A549 (cell line): ENCODE results near the gene CACNA1H. TPM values are rescaled to one million over a fixed set of nuclear protein-coding genes. Genes with fewer than 3 reads are reported as not detected.

ENCODE experiments used
- ATAC-seq, 2 experiments: fragments of 200-7000 bp in 1 of 2; fragments of >200 bp in 1 of 2; cut with Nextera tagmentation in 1 of 2; cut with Tn5 transposase in 1 of 2; 3 replicates each; pipeline versions ENCODE4 v1.8.0 to v1.9.1; 2018 to 2020; ENCODE audit warnings: mild to moderate bottlenecking in 1 of 2, moderate library complexity in 1 of 2
- CTCF ChIA-PET: fragments of 300-600 bp; sonication (Branson Sonifier 250); formaldehyde crosslinking; extraction: SDS; loops from one replicate; lab custom pipeline; 2021; ENCODE audit warnings: antibody characterized with exemption, inconsistent platforms; lab: Yijun Ruan, JAX
- POLR2A ChIA-PET: fragments of 350-600 bp; formaldehyde crosslinking; extraction: SDS; loops from one replicate; lab custom pipeline; 2021; ENCODE audit warnings: antibody characterized with exemption, inconsistent platforms; lab: Yijun Ruan, JAX
- DNase-seq, 2 experiments: peaks; one replicate each; pipeline versions ENCODE4 v3.0.0 to v3.0.0-alpha.2; 2011 to 2016; ENCODE audit warnings: low read depth in 1 of 2, low spot score in 1 of 2
- FAIRE-seq: peaks from 2 replicates; lab custom pipeline; 2011; peaks lifted over from hg19 to GRCh38; lab: Jason Lieb, UNC
- H3K27ac ChIP-seq, 2 experiments: fragments of >200 bp; sonication (Bioruptor Twin); formaldehyde crosslinking; 3 replicates each; pipeline ENCODE4 v1.5.1; 2016 to 2017
- H3K4me1 ChIP-seq: fragments of >200 bp; sonication (Bioruptor Twin); formaldehyde crosslinking; 3 replicates; pipeline ENCODE4 v1.6.1; 2016
- H3K4me2 ChIP-seq: fragments of >200 bp; sonication (Bioruptor Twin); formaldehyde crosslinking; 3 replicates; pipeline ENCODE4 v1.6.1; 2016
- H3K4me3 ChIP-seq: fragments of >200 bp; sonication (Bioruptor Twin); formaldehyde crosslinking; 3 replicates; pipeline ENCODE4 v1.5.1; 2016
- H3K9me3 ChIP-seq: fragments of >200 bp; sonication (Bioruptor Twin); formaldehyde crosslinking; 3 replicates; pipeline ENCODE4 v1.6.1; 2016
- ATOH8 ChIP-seq: fragments of 250-450 bp; sonication (Bioruptor Pico); IDR thresholded peaks from 2 replicates; pipeline ENCODE4 v1.5.0; 2020; ENCODE audit warnings: low read depth, mild to moderate bottlenecking, moderate library complexity
- CBX2 ChIP-seq: fragments of 200-600 bp; sonication (generic); IDR thresholded peaks from 2 replicates; pipeline ENCODE4 v1.6.1; 2016; ENCODE audit warnings: low read depth, mild to moderate bottlenecking, borderline replicate concordance
- CBX8 ChIP-seq: fragments of 200-600 bp; sonication (generic); IDR thresholded peaks from 2 replicates; pipeline ENCODE4 v1.6.1; 2016
- EHF ChIP-seq: fragments of 250-450 bp; sonication (Bioruptor Pico); IDR thresholded peaks from 2 replicates; pipeline ENCODE4 v1.5.0; 2020; ENCODE audit warnings: mild to moderate bottlenecking
- HES2 ChIP-seq: fragments of >200 bp; sonication (Bioruptor Twin); formaldehyde crosslinking; IDR thresholded peaks from 2 replicates; pipeline ENCODE4 v1.6.1; 2016
- HEYL ChIP-seq: fragments of 250-450 bp; sonication (Bioruptor Pico); IDR thresholded peaks from 2 replicates; pipeline ENCODE4 v1.8.0; 2021; ENCODE audit warnings: mild to moderate bottlenecking, moderate library complexity
- JUN ChIP-seq, 2 experiments: fragments of >200 bp; sonication (Bioruptor Twin); formaldehyde crosslinking; IDR thresholded peaks; 2 replicates in 1 of 2; 3 replicates in 1 of 2; pipeline ENCODE4 v1.6.1; 2016 to 2017
- MAFK ChIP-seq: fragments of 450-650 bp; IDR thresholded peaks from 2 replicates; pipeline ENCODE4 v1.6.1; 2014; ENCODE audit not compliant: partially characterized antibody
- MAX ChIP-seq: IDR thresholded peaks from 2 replicates; pipeline ENCODE4 v1.6.1; 2012
- MYC ChIP-seq: IDR thresholded peaks from 2 replicates; pipeline ENCODE4 v1.6.1; 2012; ENCODE audit warnings: mild to moderate bottlenecking, inconsistent platforms, low read length, improper control_type of control experiment, borderline replicate concordance
- NR3C1 ChIP-seq: fragments of >200 bp; sonication (Bioruptor Twin); formaldehyde crosslinking; IDR thresholded peaks from 3 replicates; pipeline ENCODE4 v1.6.1; 2017
- PBX3 ChIP-seq: IDR thresholded peaks from 2 replicates; pipeline ENCODE4 v1.6.1; 2012
- PHF8 ChIP-seq: fragments of 200-600 bp; sonication (generic); IDR thresholded peaks from 2 replicates; pipeline ENCODE4 v1.6.1; 2016; ENCODE audit warnings: low read depth, mild to moderate bottlenecking, antibody characterized with exemption, moderate library complexity, borderline replicate concordance
- RFX5 ChIP-seq: fragments of 450-650 bp; IDR thresholded peaks from 2 replicates; pipeline ENCODE4 v1.7.1; 2014; ENCODE audit warnings: antibody characterized with exemption, mild to moderate bottlenecking, moderate library complexity
- SMC3 ChIP-seq: fragments of >200 bp; sonication (Bioruptor Twin); formaldehyde crosslinking; IDR thresholded peaks from 3 replicates; pipeline ENCODE4 v1.6.1; 2018; ENCODE audit warnings: inconsistent platforms
- TFCP2L1 ChIP-seq: fragments of 250-450 bp; sonication (Bioruptor Pico); IDR thresholded peaks from 2 replicates; pipeline ENCODE4 v1.5.0; 2021; ENCODE audit warnings: mild to moderate bottlenecking
- TP53 ChIP-seq: fragments of 250-450 bp; sonication (Bioruptor Pico); IDR thresholded peaks from 2 replicates; pipeline ENCODE4 v1.5.0; 2021; ENCODE audit warnings: mild to moderate bottlenecking, moderate library complexity
- USF2 ChIP-seq: fragments of 450-650 bp; IDR thresholded peaks from 2 replicates; pipeline ENCODE4 v1.6.1; 2014; ENCODE audit warnings: antibody characterized with exemption
- ZNF302 ChIP-seq: fragments of 250-450 bp; sonication (Bioruptor Pico); IDR thresholded peaks from 2 replicates; pipeline ENCODE4 v1.9.0; 2021; ENCODE audit warnings: inconsistent platforms, mild to moderate bottlenecking, moderate library complexity
- WGBS: methylation state at CpG from one replicate; pipeline ENCODE4 v1.1.6; 2017; ENCODE audit errors: missing lambda C conversion rate; 5-methylcytosine and 5-hydroxymethylcytosine counted together
- polyA plus RNA-seq, 4 experiments: library from polyadenylated mRNA; depleted of rRNA in 3 of 4; stranded (reverse); fragments of >200 nt; fragmentation: RNase III in 1 of 4; extraction: RNeasy Plus Mini Kit Qiagen cat#74134 plus additional on column Dnase treatment in 1 of 4; gene quantifications; 2 replicates in 3 of 4; 3 replicates in 1 of 4; pipeline ENCODE4 v1.2.3, GENCODE V29; 2011 to 2017

The CACNA1H gene
- polyA plus RNA-seq, 2 of the 4 experiments (the other 2 are of a cell fraction) = 7.2 to 15.8 TPM

- DNase-seq (no peak), FAIRE-seq (no peak), ATAC-seq (no peak)
- TF ChIP-seq TP53 (CRISPR knock-in tag) = no peak
- TF ChIP-seq CBX2 = no peak
- TF ChIP-seq HEYL (CRISPR knock-in tag) = no peak
- POLR2A ChIA-PET = no interaction called here
- 87% methylated on average over 3 of the region's 15 CpGs for WGBS
- no peaks in the 10 kb centered on the region for H3K9me3 ChIP-seq
- peaks cover 12% of the 10 kb centered on the region for H3K4me1 ChIP-seq
- CTCF ChIA-PET = no interaction called here
- H3K27ac ChIP-seq = no peak overlapping the region
- H3K4me3 ChIP-seq = no peak overlapping the region
- H3K4me2 ChIP-seq = no peak overlapping the region
Observed at GRCh38 chr16:1132431-1132830, 20.5 kb upstream of the CACNA1H start.

GRCh38 chr16:1133271-1133670, 19.6 kb upstream of the CACNA1H start:
- DNase-seq (no peak), ATAC-seq (no peak; a peak in 1 of 6 replicates), FAIRE-seq (no peak)
- 84% methylated on average over 8 of the region's 18 CpGs for WGBS
- CTCF ChIA-PET = no interaction called here
- no peaks in the 10 kb centered on the region for H3K9me3 ChIP-seq
- peaks cover 12% of the 10 kb centered on the region for H3K4me1 ChIP-seq
- no peak overlapping the region for H3K4me2 ChIP-seq
- no peak overlapping the region for H3K4me3 ChIP-seq
- POLR2A ChIA-PET = no interaction called here
- TF ChIP-seq PBX3 (no peak), USF2 (no peak)
- H3K27ac ChIP-seq = no peak overlapping the region

- FAIRE-seq (no peak), ATAC-seq (peak; percentile 26 to 36; a peak in 3 of 6 replicates), DNase-seq (no peak)
- Histone ChIP-seq H3K4me1 (peaks cover 12% of the 10 kb centered on the region), H3K9me3 (no peaks in the 10 kb centered on the region), H3K4me3 (no peak overlapping the region), H3K27ac (0 out of 6 replicates have a peak overlapping the region, but pooled peaks of 1 of the 2 experiments have one; percentile 2), H3K4me2 (peak overlapping the region; percentile 43; the same call in 1 of the 3 replicates)
- ChIA-PET POLR2A (no interaction called here), CTCF (no interaction called here)
- TF ChIP-seq HEYL (CRISPR knock-in tag) (no peak), USF2 (no peak), MAX (no peak)
- WGBS = 73% methylated on average over 7 of the region's 30 CpGs
Observed at GRCh38 chr16:1133810-1134520, 18.9 kb upstream of the CACNA1H start.

- Histone ChIP-seq H3K4me3 (no peak overlapping the region), H3K9me3 (no peaks in the 10 kb centered on the region)
- ATAC-seq = no peak
- TF ChIP-seq JUN (IDR thresholded peaks at IDR 0.05) = no peak
- no peak for TF ChIP-seq RFX5
- TF ChIP-seq ATOH8 (CRISPR knock-in tag) = no peak
- TF ChIP-seq MYC = no peak
- no peak for TF ChIP-seq EHF (CRISPR knock-in tag)
- TF ChIP-seq MAFK = no peak
- TF ChIP-seq PBX3 = no peak
- TF ChIP-seq CBX8 = no peak
- no peak for TF ChIP-seq NR3C1
- no peak for TF ChIP-seq HES2
- no peak for TF ChIP-seq ZNF302 (CRISPR knock-in tag)
- TF ChIP-seq TFCP2L1 = no peak
- TF ChIP-seq SMC3 = no peak
- TF ChIP-seq PHF8 = no peak
- TF ChIP-seq, all 56 proteins: peak for 0
- ChIA-PET POLR2A (no interaction called here), CTCF (interaction anchor here (0.8 to 1.2 kb wide), 2 partner anchors 12 to 16 kb away, joined by 3 to 5 read pairs; no protein-coding TSS in a partner anchor)
- 54% methylated on average over 22 of the region's 30 CpGs for WGBS
- no peak for FAIRE-seq
- no peak for DNase-seq
- Histone ChIP-seq H3K4me1 (peaks cover 12% of the 10 kb centered on the region), H3K27ac (no peak overlapping the region), H3K4me2 (peak overlapping the region; percentile 43)
Observed at GRCh38 chr16:1134776-1135458, 18.0 kb upstream of the CACNA1H start.
